ENCODE data around the gene PROZ. TPM values are rescaled to one million over a fixed set of nuclear protein-coding genes. Genes with fewer than 3 reads are reported as not detected.

PROZ gene
- total RNA-seq, 1 donor from 2014 or later: 0.18 TPM

Other genes starting within 250 kb of the PROZ start
- gene MCF2L, start 189.4 kb upstream of the PROZ start, total RNA-seq: 0.14 and 0.52 TPM in 2 replicates
- not detected in 2 replicates for gene F7, start 52.9 kb upstream of the PROZ start, total RNA-seq
- not detected in 2 replicates for gene F10, start 35.8 kb upstream of the PROZ start, total RNA-seq
- gene PCID2, start 50.0 kb downstream of the PROZ start, total RNA-seq: 69.0 and 74.1 TPM in 2 replicates
- 97.6 and 99.4 TPM in 2 replicates for gene CUL4A, start 51.0 kb downstream of the PROZ start, total RNA-seq
- gene LAMP1, start 138.6 kb downstream of the PROZ start, total RNA-seq: 75.9 and 77.0 TPM in 2 replicates
- gene GRTP1, start 205.5 kb downstream of the PROZ start, total RNA-seq: not detected in 2 replicates

Data from T-helper 2 cell treated with Interferon-gamma antibody and Interleukin-4, amounts not matched to agents 100 ng/mL and 5 ng/mL, for 36 hours (primary cell).